Esophagus muscularis mucosa (tissue), 4 donors: ENCODE results near the gene SPINK7. TPM values are rescaled to one million over a fixed set of nuclear protein-coding genes. Genes with fewer than 3 reads are reported as not detected.
"Not testable (repeated sequence)": the region's sequence is repeated elsewhere in the genome, so short reads cannot be mapped to it uniquely, and the experiment has no call there.

Source experiments
- DNase-seq: peaks from one replicate; pipeline ENCODE4 v3.0.0-alpha.2; 2017; ENCODE audit errors: extremely low spot score
- H3K27ac ChIP-seq, 4 donors: fragments of 200-600 bp; sonication (generic); replicated peaks in 1 of 4; 1 replicate in 3 of 4; 2 replicates in 1 of 4; pipeline ENCODE4 v1.5.1; 2016 to 2019; ENCODE audit warnings: mild to moderate bottlenecking in 1 of 4
- H3K27me3 ChIP-seq, 4 donors: fragments of 200-600 bp; sonication (generic); one replicate each; pipeline versions ENCODE4 v1.5.1 to v1.6.0; 2016 to 2019
- H3K36me3 ChIP-seq, 4 donors: fragments of 200-600 bp; sonication (generic); one replicate each; pipeline ENCODE4 v1.5.1; 2016 to 2019
- H3K4me1 ChIP-seq, 4 donors: fragments of 200-600 bp; sonication (generic); one replicate each; pipeline ENCODE4 v1.5.1; 2016 to 2019
- H3K4me3 ChIP-seq, 4 donors: fragments of 200-600 bp; sonication (generic); 1 replicate in 2 of 4; 2 replicates in 2 of 4; pipeline ENCODE4 v1.5.1; 2016 to 2019; ENCODE audit warnings: mild to moderate bottlenecking in 4 of 4, moderate library complexity in 1 of 4
- H3K9me3 ChIP-seq, 4 donors: fragments of 200-600 bp; sonication (generic); 1 replicate in 3 of 4; 2 replicates in 1 of 4; pipeline ENCODE4 v1.5.1; 2016 to 2019
- EP300 ChIP-seq: sonication (generic); formaldehyde crosslinking; IDR thresholded peaks from one replicate; pipeline ENCODE4 v1.6.1; 2017; ENCODE audit warnings: antibody characterized with exemption
- POLR2A ChIP-seq: fragments of 450-650 bp; IDR thresholded peaks from one replicate; pipeline ENCODE4 v1.6.1; 2017; ENCODE audit warnings: antibody characterized with exemption, moderate library complexity, mild to moderate bottlenecking, low read depth
- POLR2AphosphoS5 ChIP-seq, 2 donors: sonication (generic); formaldehyde crosslinking; IDR thresholded peaks; one replicate each; pipeline ENCODE4 v1.6.1; 2017; ENCODE audit warnings: antibody characterized with exemption in 2 of 2
- WGBS: methylation state at CpG from one replicate; pipeline ENCODE4 v1.1.5; 2018; 5-methylcytosine and 5-hydroxymethylcytosine counted together
- intact Hi-C: fragments of 100-400 bp; cut with DNase I; formaldehyde crosslinking; loops from one replicate; pipeline ENCODE4 v1.15.1; 2023
- total RNA-seq, 4 donors: library from RNA; depleted of rRNA; stranded (reverse); fragments of >200 nt; gene quantifications; one replicate each; pipeline versions ENCODE4 v1.1.0 to v1.2.1, GENCODE V29; 2016
- TF ChIP-seq, protein P1 (sequence below), 3 experiments: fragments of 200-600 bp in 2 of 3; fragments of 450-650 bp in 1 of 3; sonication (generic) in 2 of 3; IDR thresholded peaks; one replicate each; pipeline ENCODE4 v1.5.1; 2017 to 2019; ENCODE audit warnings: antibody characterized with exemption in 3 of 3, mild to moderate bottlenecking in 2 of 3, moderate library complexity in 1 of 3

Gene SPINK7
- not detected for total RNA-seq

DNA sequence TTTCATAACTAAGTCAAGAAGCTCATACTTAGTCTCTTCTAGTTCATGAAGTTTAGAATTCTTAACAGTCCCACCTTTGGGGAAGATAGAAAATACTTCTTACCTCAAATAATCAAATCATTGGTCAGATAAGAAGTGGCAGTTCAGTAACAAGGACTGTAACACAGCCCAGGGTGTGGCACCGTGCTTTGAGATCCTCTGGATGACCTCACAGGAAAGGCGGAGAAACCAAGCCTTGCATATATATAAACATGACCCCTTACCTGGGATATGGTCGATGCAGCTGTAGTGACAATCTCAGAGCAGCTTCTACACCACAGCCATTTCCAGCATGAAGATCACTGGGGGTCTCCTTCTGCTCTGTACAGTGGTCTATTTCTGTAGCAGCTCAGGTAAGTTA is at the start of gene SPINK7:
SPINK7 (plus strand) TSS at position 271 of the 400 bp plus-strand sequence; CDS start at position 332, 61 bp downstream.
- Histone ChIP-seq H3K9me3 (no peaks in the 10 kb centered on the region), H3K4me1 (no peaks in the 10 kb centered on the region), H3K27me3 (no peaks in the 10 kb centered on the region), H3K27ac (no peak within 1 kb of the TSS), H3K4me3 (no peak within 1 kb of the TSS), H3K36me3 (no peaks in the 10 kb centered on the region)
- DNase-seq = no peak
- TF ChIP-seq POLR2A (no peak), EP300 (no peak), POLR2AphosphoS5 (IDR thresholded peaks at IDR 0.05) (no peak)
- TF ChIP-seq, protein P1, sequence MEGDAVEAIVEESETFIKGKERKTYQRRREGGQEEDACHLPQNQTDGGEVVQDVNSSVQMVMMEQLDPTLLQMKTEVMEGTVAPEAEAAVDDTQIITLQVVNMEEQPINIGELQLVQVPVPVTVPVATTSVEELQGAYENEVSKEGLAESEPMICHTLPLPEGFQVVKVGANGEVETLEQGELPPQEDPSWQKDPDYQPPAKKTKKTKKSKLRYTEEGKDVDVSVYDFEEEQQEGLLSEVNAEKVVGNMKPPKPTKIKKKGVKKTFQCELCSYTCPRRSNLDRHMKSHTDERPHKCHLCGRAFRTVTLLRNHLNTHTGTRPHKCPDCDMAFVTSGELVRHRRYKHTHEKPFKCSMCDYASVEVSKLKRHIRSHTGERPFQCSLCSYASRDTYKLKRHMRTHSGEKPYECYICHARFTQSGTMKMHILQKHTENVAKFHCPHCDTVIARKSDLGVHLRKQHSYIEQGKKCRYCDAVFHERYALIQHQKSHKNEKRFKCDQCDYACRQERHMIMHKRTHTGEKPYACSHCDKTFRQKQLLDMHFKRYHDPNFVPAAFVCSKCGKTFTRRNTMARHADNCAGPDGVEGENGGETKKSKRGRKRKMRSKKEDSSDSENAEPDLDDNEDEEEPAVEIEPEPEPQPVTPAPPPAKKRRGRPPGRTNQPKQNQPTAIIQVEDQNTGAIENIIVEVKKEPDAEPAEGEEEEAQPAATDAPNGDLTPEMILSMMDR (IDR thresholded peaks at IDR 0.05) = no peak
- 71% methylated on average over 3 of the region's 3 CpGs for WGBS
- intact Hi-C loops = no loop called here

DNA sequence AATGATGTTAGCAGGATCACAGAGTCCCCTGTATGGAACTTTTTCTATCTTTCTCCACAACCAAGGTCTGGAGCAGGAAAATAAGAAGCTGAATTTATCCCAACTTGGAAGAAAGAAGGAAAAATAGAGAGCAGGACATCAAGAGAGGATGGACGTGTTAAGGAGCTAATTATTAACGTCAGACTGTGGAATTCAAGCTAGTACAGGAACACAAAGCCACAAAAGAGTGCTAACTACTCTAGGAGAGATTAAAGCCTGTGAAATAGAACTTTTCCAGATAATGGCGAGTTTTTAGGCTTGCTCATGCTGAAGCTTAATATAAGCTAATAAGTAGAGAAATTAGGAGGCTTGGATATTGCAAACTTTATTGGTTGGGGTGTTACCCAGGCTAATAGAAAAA is 44.3 kb upstream of the SPINK7 start:
- intact Hi-C loops = no loop called here
- no peak overlapping the region for H3K4me3 ChIP-seq
- 51% methylated on average over 3 of the region's 3 CpGs for WGBS

DNA sequence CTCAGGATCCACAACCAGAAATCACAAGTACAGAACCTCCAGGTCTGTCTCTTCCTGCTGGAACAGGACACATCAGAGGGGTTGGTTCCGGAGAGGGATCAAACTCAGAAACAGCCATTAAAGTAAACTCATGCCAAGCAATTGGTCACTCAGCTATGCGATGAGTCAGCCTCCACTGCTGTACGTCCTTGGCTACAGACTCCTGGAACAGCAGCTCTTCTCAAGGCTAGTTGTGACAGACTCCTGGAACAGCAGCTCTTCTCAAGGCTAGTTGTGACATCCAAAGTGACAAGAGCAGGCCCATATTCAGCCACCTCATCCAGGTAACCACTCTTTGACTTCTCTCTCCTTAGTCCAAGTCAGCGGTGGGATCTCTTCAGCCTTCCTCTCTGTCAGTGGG is 43.7 kb upstream of the SPINK7 start, which contains the start of gene SPINK13:
SPINK13 (plus strand) TSS at position 229 of the 400 bp plus-strand sequence. CDS start 1,279 bp downstream, outside the sequence.
- Histone ChIP-seq H3K27ac (no peak within 1 kb of the TSS), H3K9me3 (peaks cover 0 to 5% (median 2%) of the 10 kb centered on the region in 4 donors), H3K4me3 (no peak within 1 kb of the TSS), H3K36me3 (no peaks in the 10 kb centered on the region), H3K4me1 (no peaks in the 10 kb centered on the region), H3K27me3 (no peaks in the 10 kb centered on the region)
- intact Hi-C loops = no loop called here
- TF ChIP-seq POLR2A (no peak), EP300 (no peak), POLR2AphosphoS5 (IDR thresholded peaks at IDR 0.05) (no peak)
- TF ChIP-seq, protein P1 (IDR thresholded peaks at IDR 0.05) = no peak
- no peak for DNase-seq
- WGBS = 60% methylated on average over 4 of the region's 4 CpGs

More for the DNA sequence above, 44.3 kb upstream of the SPINK7 start:
- H3K27me3 ChIP-seq = no peaks in the 10 kb centered on the region
- peaks cover 0 to 5% (median 2%) of the 10 kb centered on the region in 4 donors for H3K9me3 ChIP-seq
- no peak for DNase-seq
- H3K27ac ChIP-seq = no peak overlapping the region
- TF ChIP-seq EP300 = no peak
- no peak for TF ChIP-seq POLR2AphosphoS5 (IDR thresholded peaks at IDR 0.05)
- TF ChIP-seq POLR2A = no peak
- TF ChIP-seq, protein P1 (IDR thresholded peaks at IDR 0.05) = no peak
- no peaks in the 10 kb centered on the region for H3K4me1 ChIP-seq
- H3K36me3 ChIP-seq = no peaks in the 10 kb centered on the region

DNA sequence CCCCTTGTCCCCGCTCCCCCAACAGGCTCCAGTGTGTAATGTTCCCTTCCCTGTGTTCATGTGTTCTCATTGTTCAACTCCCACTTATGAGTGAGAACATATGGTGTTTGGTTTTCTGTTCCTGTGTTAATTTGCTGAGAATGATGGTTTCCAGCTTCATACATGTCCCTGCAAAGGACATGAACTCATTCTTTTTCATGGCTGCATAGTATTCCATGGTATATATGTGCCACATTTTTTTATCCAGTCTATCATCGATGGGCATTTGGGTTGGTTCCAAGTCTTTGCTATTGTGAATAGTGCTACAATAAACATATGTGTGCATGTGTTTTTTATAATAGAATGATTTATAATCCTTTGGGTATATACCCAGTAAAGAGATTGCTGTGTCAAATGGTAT is 37.1 kb upstream of the SPINK7 start:
- H3K27me3 ChIP-seq, H3K27ac ChIP-seq, H3K4me1 ChIP-seq, H3K36me3 ChIP-seq, H3K4me3 ChIP-seq, intact Hi-C loops, DNase-seq: not testable (repeated sequence)
- peaks cover 0 to 39% (median 27%) of the 10 kb centered on the region in 4 donors for H3K9me3 ChIP-seq
- WGBS = 95% methylated on average over 2 of the region's 2 CpGs

DNA sequence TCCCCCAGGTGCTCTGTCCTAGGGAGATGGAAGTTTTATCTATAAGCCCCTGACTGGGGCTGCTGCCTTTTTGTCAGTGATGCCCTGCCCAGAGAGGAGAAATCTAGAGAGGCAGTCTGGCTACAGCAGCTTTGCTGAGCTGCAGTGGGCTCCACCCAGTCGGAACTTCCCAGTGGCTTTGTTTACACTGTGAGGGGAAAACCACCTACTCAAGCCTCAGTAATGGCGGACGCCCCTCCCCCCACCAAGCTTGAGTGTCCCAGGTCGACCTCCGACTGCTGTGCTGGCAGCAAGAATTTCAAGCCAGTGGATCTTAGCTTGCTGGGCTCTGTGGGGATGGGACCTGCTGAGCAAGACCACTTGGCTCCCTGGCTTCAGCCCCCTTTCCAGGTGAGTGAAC is 31.3 kb upstream of the SPINK7 start:
- DNase-seq, H3K4me3 ChIP-seq, H3K4me1 ChIP-seq, intact Hi-C loops, H3K27me3 ChIP-seq, H3K27ac ChIP-seq: not testable (repeated sequence)
- peaks cover 0 to 32% (median 24%) of the 10 kb centered on the region in 4 donors for H3K9me3 ChIP-seq
- peaks cover 0 to 10% (median 0%) of the 10 kb centered on the region in 4 donors for H3K36me3 ChIP-seq
- 33% methylated on average over 3 of the region's 5 CpGs for WGBS

DNA sequence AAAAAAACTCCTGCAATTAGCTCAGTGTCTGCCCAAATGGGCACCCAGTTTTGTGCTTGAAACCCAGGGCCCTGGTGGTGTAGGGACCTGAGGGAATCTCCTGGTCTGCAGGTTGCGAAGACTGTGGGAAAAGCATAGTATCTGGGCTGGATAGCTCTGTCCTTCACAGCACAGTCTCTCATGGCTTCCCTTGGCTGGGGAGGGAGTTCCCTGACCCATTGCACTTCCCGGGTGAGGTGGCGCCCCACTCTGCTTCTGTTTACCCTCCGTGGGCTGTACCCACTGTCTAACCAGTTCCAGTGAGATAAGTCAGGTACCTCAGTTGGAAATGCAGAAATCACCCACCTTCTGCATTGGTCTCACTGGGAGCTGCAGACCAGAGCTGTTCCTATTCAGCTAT is 30.9 kb upstream of the SPINK7 start:
- H3K27ac ChIP-seq, H3K27me3 ChIP-seq, H3K4me1 ChIP-seq, H3K4me3 ChIP-seq, DNase-seq, intact Hi-C loops: not testable (repeated sequence)
- Histone ChIP-seq H3K36me3 (peaks cover 0 to 10% (median 0%) of the 10 kb centered on the region in 4 donors), H3K9me3 (peaks cover 0 to 32% (median 24%) of the 10 kb centered on the region in 4 donors)
- 94% methylated on average over 4 of the region's 4 CpGs for WGBS
